Caco-2 (cell line): ENCODE data around the gene ALG9. TPM values are rescaled to one million over a fixed set of nuclear protein-coding genes. Genes with fewer than 3 reads are reported as not detected.

Experiments
- BruUV-seq: library from RNA; stranded (reverse); fragments of 400-500 nt; replicated peaks from 2 replicates; lab custom pipeline; 2021; lab: Mats Ljungman, UMichigan
- CTCF ChIA-PET: fragments of 300-600 bp; sonication (Branson Sonifier 250); formaldehyde crosslinking; loops from one replicate; lab custom pipeline; 2022; ENCODE audit warnings: antibody characterized with exemption; lab: Charles Lee
- POLR2A ChIA-PET: fragments of 300-600 bp; sonication (Branson Sonifier 250); formaldehyde crosslinking; loops from one replicate; lab custom pipeline; 2022; ENCODE audit warnings: antibody characterized with exemption; lab: Charles Lee
- DNase-seq, 2 experiments: peaks; one replicate each; pipeline versions ENCODE4 v3.0.0 to v3.0.0-alpha.2; 2020 to 2022
- H3K27me3 ChIP-seq: replicated peaks from 2 replicates; pipeline ENCODE4 v1.6.0; 2011; ENCODE audit warnings: low read length; ENCODE audit not compliant: control insufficient read depth, insufficient read depth
- H3K36me3 ChIP-seq: 2 replicates; pipeline ENCODE4 v1.5.1; 2011; ENCODE audit warnings: low read length; ENCODE audit not compliant: control insufficient read depth, insufficient read depth
- H3K4me1 ChIP-seq: fragments of 250-450 bp; sonication (Bioruptor Pico); 2 replicates; pipeline ENCODE4 v1.5.1; 2020; ENCODE audit warnings: mild to moderate bottlenecking
- H3K4me3 ChIP-seq: 2 replicates; pipeline ENCODE4 v1.5.1; 2011; ENCODE audit warnings: low read depth, mild to moderate bottlenecking, control low read depth, low read length
- H3K9me3 ChIP-seq: fragments of 250-450 bp; sonication (Bioruptor Pico); 2 replicates; pipeline ENCODE4 v1.5.1; 2020; ENCODE audit warnings: mild to moderate bottlenecking, moderate library complexity
- H3K27ac Mint-ChIP-seq: one replicate; pipeline ENCODE4 v1.8.0; 2022; ENCODE audit warnings: mixed read lengths; ENCODE audit not compliant: unreplicated experiment
- H3K27me3 Mint-ChIP-seq: one replicate; pipeline ENCODE4 v1.8.0; 2022; ENCODE audit warnings: mixed read lengths; ENCODE audit not compliant: insufficient read depth, unreplicated experiment
- H3K36me3 Mint-ChIP-seq: one replicate; pipeline ENCODE4 v1.8.0; 2022; ENCODE audit warnings: mild to moderate bottlenecking, mixed read lengths; ENCODE audit not compliant: insufficient read depth, unreplicated experiment
- H3K4me1 Mint-ChIP-seq: one replicate; pipeline ENCODE4 v1.8.0; 2022; ENCODE audit warnings: low read depth, mixed read lengths; ENCODE audit not compliant: unreplicated experiment
- H3K4me3 Mint-ChIP-seq: one replicate; pipeline ENCODE4 v1.8.0; 2022; ENCODE audit warnings: mild to moderate bottlenecking, moderate library complexity, mixed read lengths; ENCODE audit not compliant: unreplicated experiment
- H3K9me3 Mint-ChIP-seq: one replicate; pipeline ENCODE4 v1.8.0; 2022; ENCODE audit warnings: mixed read lengths; ENCODE audit not compliant: unreplicated experiment
- CTCF ChIP-seq, 2 experiments: fragments of 200-600 bp in 1 of 2; IDR thresholded peaks; 1 replicate in 1 of 2; 2 replicates in 1 of 2; pipeline versions ENCODE4 v1.5.1 to v1.8.0; 2011 to 2022; ENCODE audit warnings: antibody characterized with exemption in 1 of 2, control low read depth in 1 of 2, inconsistent platforms in 1 of 2, low read depth in 1 of 2, low read length in 1 of 2, mild to moderate bottlenecking in 1 of 2, moderate library complexity in 1 of 2; ENCODE audit not compliant: insufficient read depth in 1 of 2, severe bottlenecking in 1 of 2, unreplicated experiment in 1 of 2
- intact Hi-C: fragments of 100-400 bp; cut with micrococcal nuclease; formaldehyde crosslinking; loops from one replicate; pipeline ENCODE4 v1.10.0; 2022; ENCODE audit not compliant: unreplicated experiment
- total RNA-seq: library from RNA; stranded (reverse); gene quantifications from 2 replicates; pipeline ENCODE4 v1.2.3, GENCODE V29; 2022

Gene ALG9
- total RNA-seq, 1 experiment from 2014 or later, result 57.4 TPM

DNA sequence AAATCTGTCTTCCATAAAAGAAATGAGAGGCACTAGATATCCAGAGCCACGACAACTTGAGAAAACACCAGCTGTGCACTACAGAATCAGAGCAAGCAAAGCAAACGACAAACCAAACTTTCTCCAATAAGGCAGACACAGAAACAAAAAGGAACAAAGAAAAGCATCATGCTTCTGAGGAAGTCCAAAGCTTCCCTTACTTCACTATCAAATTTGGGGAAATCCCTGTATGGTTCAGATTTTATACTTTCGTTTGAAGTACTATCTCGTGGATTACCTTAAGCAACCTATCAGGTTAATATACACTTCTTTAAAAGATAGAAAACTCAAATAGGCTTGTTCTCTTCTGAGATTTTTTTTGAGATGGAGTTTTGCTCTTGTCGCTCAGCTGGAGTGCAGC lies 27.7 kb downstream of the ALG9 start:
- no peak overlapping the region for H3K27ac Mint-ChIP-seq
- Histone ChIP-seq H3K36me3 (peaks cover 2% of the 10 kb centered on the region; the same call in 1 of the 2 replicates), H3K9me3 (no peaks in the 10 kb centered on the region), H3K4me3 (no peak overlapping the region), H3K4me1 (peaks cover 16% of the 10 kb centered on the region), H3K27me3 (no peaks in the 10 kb centered on the region)
- BruUV-seq, result no TSS peak
- H3K4me1 Mint-ChIP-seq, result peaks cover 20% of the 10 kb centered on the region
- ChIA-PET POLR2A (no interaction called here), CTCF (no interaction called here)
- no peaks in the 10 kb centered on the region for H3K27me3 Mint-ChIP-seq
- H3K36me3 Mint-ChIP-seq, result peaks cover 5% of the 10 kb centered on the region
- H3K4me3 Mint-ChIP-seq, result no peak overlapping the region
- H3K9me3 Mint-ChIP-seq, result no peaks in the 10 kb centered on the region
- DNase-seq, result no peak
- intact Hi-C loops, result loop anchor here (5.0 kb wide), 1 partner anchor 126 kb away; no protein-coding TSS in a partner anchor
- no peak for TF ChIP-seq CTCF (IDR thresholded peaks at IDR 0.05; ENCODE audit: insufficient read depth in 1 of 2, low read depth in 1 of 2, low read length in 1 of 2, severe bottlenecking in 1 of 2, unreplicated experiment in 1 of 2)

DNA sequence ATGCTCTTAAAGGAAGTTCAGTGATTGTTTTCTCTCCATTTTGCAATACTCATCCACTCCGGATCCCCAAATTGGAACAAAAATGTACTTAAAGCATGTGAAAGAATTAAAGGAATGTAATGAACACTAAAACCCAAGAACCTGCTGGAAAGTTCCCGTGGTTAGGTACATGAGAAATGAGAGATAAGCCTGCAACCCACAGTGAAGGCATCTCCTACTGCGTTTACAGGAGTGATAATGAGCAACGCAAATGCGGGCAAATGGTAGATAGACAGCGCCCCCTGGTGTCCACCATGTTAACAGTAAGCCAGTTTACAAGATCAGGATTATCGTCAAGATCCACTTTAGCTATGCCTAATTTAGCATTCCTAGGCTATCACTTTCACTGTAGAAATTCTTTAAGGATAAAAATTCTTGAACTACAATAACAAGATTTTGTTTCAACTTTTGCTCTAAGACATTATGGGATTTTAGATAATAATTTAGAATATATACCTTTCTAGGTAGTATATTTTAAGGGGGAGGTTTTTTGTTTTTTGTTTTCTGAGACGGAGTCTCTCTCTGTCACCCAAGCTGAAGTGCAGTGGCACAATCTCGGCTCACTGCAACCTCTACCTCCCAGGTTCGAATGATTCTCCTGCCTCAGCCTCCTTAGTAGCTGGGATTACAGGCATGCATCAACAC lies 29.9 kb downstream of the ALG9 start:
- Mint-ChIP-seq H3K4me1 (peaks cover 20% of the 10 kb centered on the region), H3K36me3 (peaks cover 12% of the 10 kb centered on the region), H3K4me3 (no peak overlapping the region), H3K27ac (no peak overlapping the region), H3K27me3 (no peaks in the 10 kb centered on the region), H3K9me3 (no peaks in the 10 kb centered on the region)
- H3K4me3 ChIP-seq, result no peak overlapping the region
- H3K27me3 ChIP-seq, result no peaks in the 10 kb centered on the region
- TF ChIP-seq CTCF (IDR thresholded peaks at IDR 0.05; ENCODE audit: insufficient read depth in 1 of 2, low read depth in 1 of 2, low read length in 1 of 2, severe bottlenecking in 1 of 2, unreplicated experiment in 1 of 2), result peak; percentile 96 to 98
- DNase-seq, result peak; percentile 91 to 94
- no peaks in the 10 kb centered on the region for H3K9me3 ChIP-seq
- peaks cover 19% of the 10 kb centered on the region for H3K4me1 ChIP-seq
- no TSS peak for BruUV-seq
- peaks cover 4% of the 10 kb centered on the region; the same call in 1 of the 2 replicates for H3K36me3 ChIP-seq
- intact Hi-C loops, result loop anchor here (1.0 to 5.0 kb wide), 11 partner anchors 38 to 387 kb away; partner anchors contain the start of genes CFAP68, FDXACB1, PPP2R1B and SIK2
- ChIA-PET POLR2A (no interaction called here), CTCF (interaction anchor here (0.5 to 2.5 kb wide), 13 partner anchors 18 to 386 kb away, joined by 3 to 16 read pairs (median 4); partner anchors contain the start of genes ALG9 and PPP2R1B)

GRCh38 chr11:111840143-111840542 lies 31.2 kb downstream of the ALG9 start:
- CTCF ChIA-PET, result interaction anchor here (1.0 to 2.5 kb wide), 3 partner anchors 21 to 236 kb away, joined by 3 to 16 read pairs (median 8); no protein-coding TSS in a partner anchor
- TF ChIP-seq CTCF (IDR thresholded peaks at IDR 0.05; ENCODE audit: insufficient read depth in 1 of 2, low read depth in 1 of 2, low read length in 1 of 2, severe bottlenecking in 1 of 2, unreplicated experiment in 1 of 2), result no peak
- BruUV-seq, result no TSS peak
- H3K27ac Mint-ChIP-seq, result peak overlapping the region; percentile 40
- peaks cover 17% of the 10 kb centered on the region for H3K36me3 Mint-ChIP-seq
- no peaks in the 10 kb centered on the region for H3K27me3 Mint-ChIP-seq
- Histone ChIP-seq H3K4me3 (no peak overlapping the region), H3K27me3 (no peaks in the 10 kb centered on the region), H3K9me3 (no peaks in the 10 kb centered on the region), H3K4me1 (peaks cover 21% of the 10 kb centered on the region), H3K36me3 (peaks cover 4% of the 10 kb centered on the region; the same call in 1 of the 2 replicates)
- no peak overlapping the region for H3K4me3 Mint-ChIP-seq
- DNase-seq, result peak in 1 of 2 experiments; percentile 42
- intact Hi-C loops, result loop anchor here (2.0 to 5.0 kb wide), 3 partner anchors 73 to 123 kb away; partner anchors contain the start of gene PPP2R1B
- H3K4me1 Mint-ChIP-seq, result peaks cover 20% of the 10 kb centered on the region
- H3K9me3 Mint-ChIP-seq, result no peaks in the 10 kb centered on the region
- POLR2A ChIA-PET, result no interaction called here
